GM12874 (cell line): Measurements from ENCODE around the gene ARVCF.

ENCODE experiments used
- CTCF ChIP-seq: IDR thresholded peaks from 2 replicates; pipeline ENCODE4 v1.5.1; 2011; ENCODE audit warnings: low read depth, mild to moderate bottlenecking, control low read depth, low read length, moderate library complexity; ENCODE audit not compliant: insufficient read depth

Gene ARVCF

GRCh38 chr22:20051927-20052308, 35.3 kb upstream of the ARVCF start:
- no peak for TF ChIP-seq CTCF

GRCh38 chr22:20046730-20047129, 30.1 kb upstream of the ARVCF start:
- TF ChIP-seq CTCF: no peak

GRCh38 chr22:20044495-20045151, 28.0 kb upstream of the ARVCF start:
- TF ChIP-seq CTCF: no peak

- no peak for TF ChIP-seq CTCF
These were observed 27.3 kb upstream of the ARVCF start for GRCh38 chr22:20043997-20044342.

- TF ChIP-seq CTCF: no peak
These were observed 26.7 kb upstream of the ARVCF start for GRCh38 chr22:20043057-20043996.

GRCh38 chr22:20040327-20041200, 23.9 kb upstream of the ARVCF start:
- TF ChIP-seq CTCF: no peak
